CD8-positive, alpha-beta memory T cell (primary cell): ENCODE data around the gene CHSY1. TPM values are rescaled to one million over a fixed set of nuclear protein-coding genes. Genes with fewer than 3 reads are reported as not detected.
A peak's percentile ranks its signal among the peaks of the same experiment; 100 is the strongest.

ENCODE experiments used
- CTCF ChIA-PET: fragments of 350-600 bp; sonication (Branson Sonifier 250); formaldehyde crosslinking; loops from one replicate; lab custom pipeline; 2021; ENCODE audit warnings: antibody characterized with exemption; lab: Charles Lee
- POLR2A ChIA-PET: fragments of 350-600 bp; sonication (Branson Sonifier 250); formaldehyde crosslinking; loops from one replicate; lab custom pipeline; 2021; ENCODE audit warnings: antibody characterized with exemption; lab: Charles Lee
- DNase-seq, 5 donors: peaks; one replicate each; pipeline versions ENCODE4 v3.0.0 to v3.0.0-alpha.2; 2020 to 2022; ENCODE audit warnings: mixed read lengths in 1 of 5
- H3K27ac ChIP-seq: one replicate; pipeline ENCODE4 v1.7.0; 2013; ENCODE audit warnings: low read depth, mild to moderate bottlenecking, low read length, moderate library complexity
- H3K27me3 ChIP-seq: 2 replicates; pipeline ENCODE4 v1.7.0; 2013; ENCODE audit warnings: low read length, mild to moderate bottlenecking; ENCODE audit not compliant: insufficient read depth, poor library complexity, severe bottlenecking
- H3K36me3 ChIP-seq: 2 replicates; pipeline ENCODE4 v1.7.0; 2013; ENCODE audit warnings: mild to moderate bottlenecking, low read length, moderate library complexity; ENCODE audit not compliant: insufficient read depth
- H3K4me1 ChIP-seq: 2 replicates; pipeline ENCODE4 v1.7.0; 2013; ENCODE audit warnings: mild to moderate bottlenecking, low read length, moderate library complexity; ENCODE audit not compliant: insufficient read depth
- H3K4me3 ChIP-seq: 2 replicates; pipeline ENCODE4 v1.7.0; 2013; ENCODE audit warnings: mild to moderate bottlenecking, low read length
- H3K9me3 ChIP-seq: 2 replicates; pipeline ENCODE4 v1.7.0; 2013; ENCODE audit warnings: mild to moderate bottlenecking, low read length
- H3K27ac Mint-ChIP-seq, 8 donors: one replicate each; pipeline ENCODE4 v1.8.0; 2020 to 2021; ENCODE audit warnings: mixed read lengths in 8 of 8, mild to moderate bottlenecking in 6 of 8, inconsistent platforms in 3 of 8, moderate library complexity in 3 of 8
- H3K27me3 Mint-ChIP-seq, 2 donors: one replicate each; pipeline ENCODE4 v1.8.0; 2020 to 2021; ENCODE audit warnings: mixed read lengths in 2 of 2, mild to moderate bottlenecking in 1 of 2, moderate library complexity in 1 of 2
- H3K36me3 Mint-ChIP-seq, 3 donors: one replicate each; pipeline ENCODE4 v1.8.0; 2020 to 2021; ENCODE audit warnings: mixed read lengths in 3 of 3, inconsistent platforms in 1 of 3, mild to moderate bottlenecking in 1 of 3
- H3K4me1 Mint-ChIP-seq, 3 donors: one replicate each; pipeline ENCODE4 v1.8.0; 2020 to 2021; ENCODE audit warnings: mixed read lengths in 3 of 3, inconsistent platforms in 1 of 3, mild to moderate bottlenecking in 1 of 3
- H3K4me3 Mint-ChIP-seq, 7 donors: one replicate each; pipeline ENCODE4 v1.8.0; 2020 to 2021; ENCODE audit warnings: mixed read lengths in 7 of 7, mild to moderate bottlenecking in 6 of 7, moderate library complexity in 4 of 7, inconsistent platforms in 2 of 7
- H3K9me3 Mint-ChIP-seq, 5 donors: one replicate each; pipeline ENCODE4 v1.8.0; 2020 to 2022; ENCODE audit warnings: mixed read lengths in 5 of 5, mild to moderate bottlenecking in 3 of 5, moderate library complexity in 2 of 5, inconsistent platforms in 1 of 5
- polyA plus RNA-seq: library from polyadenylated mRNA; unstranded; fragments of 300-500 nt; fragmentation: Illumina TruSeq; gene quantifications from one replicate; pipeline ENCODE4 v1.2.3, GENCODE V29; 2021
- total RNA-seq, 2 experiments: library from RNA; stranded (reverse); gene quantifications; one replicate each; pipeline ENCODE4 v1.2.3, GENCODE V29; 2021

CHSY1 gene, protein sequence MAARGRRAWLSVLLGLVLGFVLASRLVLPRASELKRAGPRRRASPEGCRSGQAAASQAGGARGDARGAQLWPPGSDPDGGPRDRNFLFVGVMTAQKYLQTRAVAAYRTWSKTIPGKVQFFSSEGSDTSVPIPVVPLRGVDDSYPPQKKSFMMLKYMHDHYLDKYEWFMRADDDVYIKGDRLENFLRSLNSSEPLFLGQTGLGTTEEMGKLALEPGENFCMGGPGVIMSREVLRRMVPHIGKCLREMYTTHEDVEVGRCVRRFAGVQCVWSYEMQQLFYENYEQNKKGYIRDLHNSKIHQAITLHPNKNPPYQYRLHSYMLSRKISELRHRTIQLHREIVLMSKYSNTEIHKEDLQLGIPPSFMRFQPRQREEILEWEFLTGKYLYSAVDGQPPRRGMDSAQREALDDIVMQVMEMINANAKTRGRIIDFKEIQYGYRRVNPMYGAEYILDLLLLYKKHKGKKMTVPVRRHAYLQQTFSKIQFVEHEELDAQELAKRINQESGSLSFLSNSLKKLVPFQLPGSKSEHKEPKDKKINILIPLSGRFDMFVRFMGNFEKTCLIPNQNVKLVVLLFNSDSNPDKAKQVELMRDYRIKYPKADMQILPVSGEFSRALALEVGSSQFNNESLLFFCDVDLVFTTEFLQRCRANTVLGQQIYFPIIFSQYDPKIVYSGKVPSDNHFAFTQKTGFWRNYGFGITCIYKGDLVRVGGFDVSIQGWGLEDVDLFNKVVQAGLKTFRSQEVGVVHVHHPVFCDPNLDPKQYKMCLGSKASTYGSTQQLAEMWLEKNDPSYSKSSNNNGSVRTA
- total RNA-seq (10 to 100 TPM; 49.4 to 49.7 TPM), polyA plus RNA-seq (3.6 TPM)

DNA sequence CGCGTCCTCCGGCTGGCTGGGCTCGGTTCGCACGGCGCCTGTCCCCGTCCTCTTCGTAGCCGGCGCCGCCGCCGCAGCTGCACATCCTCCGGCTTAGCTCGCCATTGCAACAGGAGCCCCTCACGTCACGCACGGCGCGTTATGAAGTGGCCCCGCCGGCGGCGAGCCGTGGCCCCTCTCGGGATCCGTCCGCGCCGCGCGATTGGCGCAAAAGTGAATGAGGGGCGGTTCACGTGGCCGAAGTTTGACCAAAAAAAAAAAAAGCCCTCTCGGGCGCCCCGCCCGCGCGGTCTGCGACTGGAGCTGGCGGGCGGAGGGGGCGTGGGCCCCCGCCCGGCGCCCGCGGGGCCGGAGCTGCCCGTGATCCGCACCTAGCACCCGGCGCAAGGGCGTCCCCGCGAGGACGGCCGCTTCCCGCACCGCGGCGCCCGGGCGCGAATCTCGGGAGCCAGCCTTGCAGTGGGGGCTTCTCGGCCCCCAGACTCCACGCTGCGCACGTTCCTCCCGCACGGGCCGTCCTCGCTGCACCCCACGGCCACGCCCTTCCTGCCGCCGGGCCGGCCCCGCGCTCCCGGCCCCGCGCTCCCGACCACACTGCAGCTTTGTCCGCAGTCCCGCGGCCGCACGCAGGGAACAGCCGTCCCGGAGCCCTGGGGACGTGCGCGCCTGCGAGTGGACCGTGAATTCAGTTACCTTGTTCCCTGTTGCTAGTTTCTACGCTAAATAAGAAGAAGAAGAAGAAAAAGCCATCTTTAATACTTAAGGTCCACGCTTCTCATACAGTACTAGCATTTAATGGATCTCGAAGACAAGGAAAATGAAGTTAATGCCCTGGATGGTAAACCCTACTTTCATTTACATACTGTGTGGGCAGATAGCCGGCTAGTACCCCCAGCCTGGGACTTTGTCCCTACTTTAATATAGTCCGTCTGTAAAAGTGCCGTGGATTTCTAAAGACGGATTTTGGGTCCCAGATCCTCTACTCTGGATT, at the start of gene CHSY1:
CHSY1 (minus strand) TSS at position 219 of the 991 bp plus-strand sequence. CDS start 592 bp downstream, outside the sequence.
- no peaks in the 10 kb centered on the region for H3K27me3 Mint-ChIP-seq
- no peaks in the 10 kb centered on the region for H3K27me3 ChIP-seq
- peaks cover 39 to 46% (median 44%) of the 10 kb centered on the region in 3 donors for H3K4me1 Mint-ChIP-seq

DNA sequence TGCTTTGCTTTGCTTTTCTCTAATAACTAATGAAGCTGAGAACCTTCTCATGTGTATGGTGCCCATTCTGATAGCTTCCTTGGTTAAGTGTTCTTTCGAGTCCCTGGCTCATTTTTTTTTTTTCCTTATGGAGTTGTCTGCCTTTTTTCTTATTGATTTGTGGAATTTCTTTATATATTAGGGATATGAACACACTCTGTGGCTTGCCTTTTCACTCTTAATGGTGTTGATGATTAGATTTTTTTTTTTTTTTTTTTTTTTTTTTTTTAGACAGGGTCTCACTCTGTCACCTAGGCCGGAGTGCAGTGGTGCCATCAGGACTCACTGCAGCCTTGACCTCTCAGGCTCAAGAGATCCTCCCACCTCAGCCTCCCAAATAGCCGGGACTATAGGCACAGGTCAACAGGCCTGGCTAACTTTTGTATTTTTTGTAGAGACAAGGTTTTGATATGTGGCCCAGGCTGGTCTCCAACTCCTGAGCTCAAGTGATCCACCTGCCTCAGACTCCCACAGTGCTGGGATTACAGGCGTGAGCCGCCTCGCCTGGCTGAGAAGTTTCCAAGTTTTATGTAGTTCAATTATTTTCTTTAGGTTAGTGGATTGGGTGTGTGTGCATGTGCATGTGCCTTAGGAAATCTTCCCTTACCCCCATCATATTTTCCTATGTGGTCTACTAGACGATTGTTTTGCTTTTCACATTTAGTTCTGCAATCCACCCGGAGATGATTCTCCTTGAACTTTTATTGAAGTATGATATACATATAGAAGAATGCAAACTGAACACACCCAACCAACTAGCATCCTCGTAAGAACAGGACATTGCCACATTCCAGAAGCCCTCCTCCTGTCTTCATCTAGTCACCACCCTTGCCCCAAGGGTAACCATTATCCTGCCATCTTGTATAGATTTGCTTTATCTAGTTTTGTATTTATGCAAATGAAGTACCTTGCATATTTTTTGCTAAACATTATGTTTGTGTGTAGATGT, 44.9 kb upstream of the CHSY1 start:
- Histone ChIP-seq H3K4me1 (peaks cover 25% of the 10 kb centered on the region), H3K36me3 (peaks cover 8% of the 10 kb centered on the region), H3K27ac (no peak overlapping the region), H3K9me3 (no peaks in the 10 kb centered on the region), H3K4me3 (peak overlapping the region; percentile 93), H3K27me3 (no peaks in the 10 kb centered on the region)
- H3K27ac Mint-ChIP-seq, result peak overlapping the region in 7 of 8 donors; percentile 26 to 94 (median 91)
- ChIA-PET CTCF (interaction anchor here (1.1 to 4.3 kb wide), 3 partner anchors 24 to 344 kb away, joined by 4 to 31 read pairs (median 11); no protein-coding TSS in a partner anchor), POLR2A (interaction anchor here (1.0 kb wide), 1 partner anchor 45 kb away, joined by 3 read pairs; the partner anchor contains the start of gene CHSY1)
- peaks cover 0 to 3% of the 10 kb centered on the region in 2 donors for H3K27me3 Mint-ChIP-seq
- peaks cover 36 to 44% (median 39%) of the 10 kb centered on the region in 3 donors for H3K4me1 Mint-ChIP-seq
- H3K9me3 Mint-ChIP-seq, result no peaks in the 10 kb centered on the region
- peaks cover 0 to 28% (median 0%) of the 10 kb centered on the region in 3 donors for H3K36me3 Mint-ChIP-seq
- peak overlapping the region; percentile 41 to 95 (median 92) for H3K4me3 Mint-ChIP-seq
- no peak for DNase-seq

More for the DNA sequence above, at the start of gene CHSY1:
- no peaks in the 10 kb centered on the region for H3K9me3 ChIP-seq
- peaks cover 0 to 11% (median 0%) of the 10 kb centered on the region in 3 donors for H3K36me3 Mint-ChIP-seq
- DNase-seq, result peak; percentile 79 to 91 (median 90)
- H3K9me3 Mint-ChIP-seq, result no peaks in the 10 kb centered on the region
- peaks cover 19% of the 10 kb centered on the region for H3K4me1 ChIP-seq
- peak within 1 kb of the TSS; percentile 61 for H3K4me3 ChIP-seq
- ChIA-PET CTCF (interaction anchor here (0.8 to 2.2 kb wide), 8 partner anchors 10 to 245 kb away, joined by 3 to 5 read pairs (median 3); no protein-coding TSS in a partner anchor), POLR2A (interaction anchor here (0.6 to 2.1 kb wide), 9 partner anchors 10 to 1955 kb away, joined by 3 to 15 read pairs (median 4); partner anchors contain the start of genes SNRPA1 and TARS3)
- H3K4me3 Mint-ChIP-seq, result peak within 1 kb of the TSS; percentile 91 to 98 (median 95)
- peak within 1 kb of the TSS; percentile 89 to 93 (median 91) for H3K27ac Mint-ChIP-seq
- H3K27ac ChIP-seq, result peak within 1 kb of the TSS; percentile 51
- no peaks in the 10 kb centered on the region for H3K36me3 ChIP-seq

DNA sequence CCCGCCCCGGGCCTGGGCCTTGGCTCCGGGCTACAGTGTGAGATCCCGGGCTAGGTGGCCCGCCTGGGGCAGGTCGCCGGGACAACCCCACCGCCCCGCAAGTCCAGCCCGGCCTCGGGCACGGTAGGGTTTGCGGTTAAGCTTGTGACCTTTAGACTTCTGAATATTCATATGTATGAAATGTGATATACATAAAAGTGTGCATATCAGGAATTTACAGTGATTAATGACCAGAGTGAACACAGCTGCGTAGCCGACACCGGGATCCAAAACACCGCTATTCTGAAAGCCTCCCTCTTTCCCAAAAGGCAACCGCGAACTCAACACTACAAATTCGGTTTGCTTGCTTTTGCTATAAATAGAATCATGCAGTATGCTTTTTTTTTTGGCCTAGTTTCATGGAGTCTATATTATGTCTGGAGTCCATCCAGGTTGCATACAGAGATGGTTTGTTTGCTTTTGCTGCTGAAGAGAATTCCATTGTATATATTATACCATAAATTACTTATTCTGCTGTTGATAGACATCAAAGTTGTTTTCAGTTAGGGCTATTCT, 43.8 kb upstream of the CHSY1 start:
- ChIA-PET CTCF (interaction anchor here (1.6 to 4.3 kb wide), 7 partner anchors 10 to 428 kb away, joined by 3 to 31 read pairs (median 8); partner anchors contain the start of gene TARS3), POLR2A (interaction anchor here (1.0 to 1.4 kb wide), 6 partner anchors 38 to 428 kb away, joined by 3 to 7 read pairs (median 3); partner anchors contain the start of genes CHSY1 and TARS3)

DNA sequence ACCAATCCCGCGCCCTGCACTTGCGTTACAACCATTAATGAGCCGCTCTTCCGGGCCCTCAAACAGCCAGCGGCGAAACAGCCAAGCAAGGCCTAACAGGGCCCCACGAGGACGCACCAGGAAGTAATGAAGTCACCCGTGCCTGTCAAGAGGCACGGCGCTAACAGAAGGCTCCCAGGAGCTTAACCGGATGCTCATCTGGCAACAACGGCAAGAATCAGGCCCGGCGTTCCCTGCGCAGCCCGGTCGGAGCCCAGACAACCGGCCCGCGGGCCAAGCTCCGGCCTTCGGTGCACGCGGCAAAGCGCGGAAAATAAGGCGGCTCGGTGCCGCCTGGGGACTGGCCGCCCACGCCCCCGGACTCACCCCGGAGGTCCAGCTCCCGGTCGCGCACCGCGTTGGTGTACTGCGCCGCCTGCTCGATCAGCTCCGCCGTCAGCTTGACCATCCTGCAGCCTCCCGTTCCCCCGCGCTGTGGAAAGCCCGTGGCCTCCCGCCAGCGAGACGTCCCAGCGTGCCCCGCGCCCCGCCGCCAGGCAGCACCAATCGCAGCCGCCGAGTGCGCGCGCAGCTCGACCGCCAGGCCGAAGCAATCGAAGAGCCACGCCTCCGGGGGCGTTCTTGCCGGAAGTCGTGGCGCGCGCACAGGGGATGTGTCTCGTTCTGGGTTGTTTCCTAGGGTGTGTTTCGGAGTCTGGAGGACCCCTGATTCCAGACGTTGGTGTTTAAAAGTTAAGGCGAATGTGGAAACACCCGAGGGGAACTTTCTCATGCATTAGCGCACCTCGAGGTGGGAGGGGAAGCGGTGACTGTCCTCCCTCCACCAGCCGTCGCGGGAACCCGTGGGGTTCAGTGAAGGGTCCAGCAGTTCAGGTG, 43.1 kb upstream of the CHSY1 start, which contains the start of gene SNRPA1:
SNRPA1 (minus strand) TSS at position 518 of the 876 bp plus-strand sequence; CDS start at position 448, 70 bp downstream.
- Histone ChIP-seq H3K27ac (peak within 1 kb of the TSS; percentile 98), H3K4me3 (peak within 1 kb of the TSS; percentile 93), H3K9me3 (no peaks in the 10 kb centered on the region), H3K36me3 (peaks cover 18% of the 10 kb centered on the region), H3K27me3 (no peaks in the 10 kb centered on the region), H3K4me1 (peaks cover 28% of the 10 kb centered on the region)
- H3K4me3 Mint-ChIP-seq, result peak within 1 kb of the TSS; percentile 91 to 96 (median 93)
- peak; percentile 95 to 99 (median 98) for DNase-seq
- H3K4me1 Mint-ChIP-seq, result peaks cover 46 to 59% (median 48%) of the 10 kb centered on the region in 3 donors
- H3K9me3 Mint-ChIP-seq, result no peaks in the 10 kb centered on the region
- peaks cover 0 to 3% of the 10 kb centered on the region in 2 donors for H3K27me3 Mint-ChIP-seq
- CTCF ChIA-PET, result interaction anchor here (0.9 to 4.3 kb wide), 10 partner anchors 9 to 429 kb away, joined by 3 to 31 read pairs (median 5); partner anchors contain the start of gene TARS3
- H3K27ac Mint-ChIP-seq, result peak within 1 kb of the TSS; percentile 87 to 98 (median 97)
- POLR2A ChIA-PET, result interaction anchor here (0.9 to 2.3 kb wide), 11 partner anchors 10 to 429 kb away, joined by 3 to 9 read pairs (median 3); partner anchors contain the start of genes CHSY1, TARS3 and TM2D3
- peaks cover 0 to 41% (median 4%) of the 10 kb centered on the region in 3 donors for H3K36me3 Mint-ChIP-seq

More for the DNA sequence above, 43.8 kb upstream of the CHSY1 start:
- Mint-ChIP-seq H3K9me3 (no peaks in the 10 kb centered on the region), H3K4me3 (peak overlapping the region; percentile 91 to 96 (median 93)), H3K27ac (peak overlapping the region; percentile 54 to 98 (median 92)), H3K4me1 (peaks cover 40 to 52% (median 43%) of the 10 kb centered on the region in 3 donors), H3K36me3 (peaks cover 0 to 34% (median 0%) of the 10 kb centered on the region in 3 donors), H3K27me3 (peaks cover 0 to 3% of the 10 kb centered on the region in 2 donors)
- peak overlapping the region; percentile 93 for H3K4me3 ChIP-seq
- no peaks in the 10 kb centered on the region for H3K27me3 ChIP-seq
- H3K9me3 ChIP-seq, result no peaks in the 10 kb centered on the region
- peak overlapping the region; percentile 98 for H3K27ac ChIP-seq
- no peak for DNase-seq
- H3K4me1 ChIP-seq, result peaks cover 28% of the 10 kb centered on the region
- H3K36me3 ChIP-seq, result peaks cover 14% of the 10 kb centered on the region

DNA sequence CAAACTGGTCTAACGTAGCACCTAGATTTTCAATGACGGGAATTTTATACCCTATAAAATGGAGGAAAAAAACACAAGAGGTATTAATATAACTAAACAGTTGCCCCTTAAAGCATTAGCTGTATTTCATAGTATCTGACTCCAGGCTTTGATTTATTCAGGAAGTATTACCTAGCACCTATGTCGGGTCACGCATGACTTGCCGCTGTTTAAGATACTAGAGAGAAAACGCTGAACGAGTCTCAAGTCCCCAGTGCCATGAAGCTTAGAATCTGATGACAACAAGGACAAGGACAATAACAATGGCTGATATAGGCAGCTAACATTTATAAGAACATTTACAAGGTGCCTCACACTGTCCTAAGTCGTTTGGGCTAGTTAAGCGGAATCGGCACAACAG, 41.3 kb upstream of the CHSY1 start:
- H3K36me3 ChIP-seq, result peaks cover 25% of the 10 kb centered on the region
- no peaks in the 10 kb centered on the region for H3K27me3 ChIP-seq
- H3K27ac ChIP-seq, result no peak overlapping the region
- no peaks in the 10 kb centered on the region for H3K9me3 ChIP-seq
- H3K4me3 Mint-ChIP-seq, result peak overlapping the region; percentile 91 to 96 (median 93)
- H3K27ac Mint-ChIP-seq, result peak overlapping the region in 7 of 8 donors; percentile 87 to 98 (median 97)
- H3K27me3 Mint-ChIP-seq, result peaks cover 0 to 3% of the 10 kb centered on the region in 2 donors
- H3K9me3 Mint-ChIP-seq, result no peaks in the 10 kb centered on the region
- H3K4me1 ChIP-seq, result peaks cover 33% of the 10 kb centered on the region
- H3K4me1 Mint-ChIP-seq, result peaks cover 57 to 75% (median 64%) of the 10 kb centered on the region in 3 donors
- H3K36me3 Mint-ChIP-seq, result peaks cover 4 to 54% (median 12%) of the 10 kb centered on the region in 3 donors
- ChIA-PET POLR2A (interaction anchor here (1.0 to 2.3 kb wide), 2 partner anchors 17 to 359 kb away, joined by 4 to 8 read pairs; partner anchors contain the start of gene TM2D3), CTCF (interaction anchor here (1.3 to 4.3 kb wide), 4 partner anchors 25 to 360 kb away, joined by 3 to 31 read pairs (median 6); no protein-coding TSS in a partner anchor)
- no peak for DNase-seq
- peak overlapping the region; percentile 93 for H3K4me3 ChIP-seq
